NCI-H187 (cell line): ENCODE results near the gene ATE1.
"Not testable (repeated sequence)": the region's sequence is repeated elsewhere in the genome, so short reads cannot be mapped to it uniquely, and the experiment has no call there.

Experiments
- DNase-seq, 2 experiments: peaks; one replicate each; lab custom pipeline; 2025; lab: John Stamatoyannopoulos, UW

Gene ATE1

DNA sequence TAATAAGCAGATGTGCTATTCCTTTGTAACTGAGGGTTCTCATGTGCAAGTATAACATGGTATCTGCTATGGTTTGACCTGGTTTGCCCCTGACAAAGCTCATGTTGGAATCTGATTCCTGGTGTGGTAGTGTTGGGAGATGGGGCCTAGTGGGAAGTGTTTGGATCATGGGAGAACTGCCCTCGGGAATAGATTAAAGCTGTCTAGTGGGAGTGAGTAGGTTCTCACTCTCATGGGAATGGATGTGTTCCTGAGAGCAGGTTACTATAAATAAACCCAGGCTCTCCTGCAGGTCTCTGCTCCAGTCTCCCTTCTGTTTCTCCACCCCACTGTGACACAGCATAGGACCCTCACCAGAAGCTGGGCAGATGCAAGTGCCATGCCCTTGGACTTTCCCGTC is 97.7 kb downstream of the ATE1 start:
- DNase-seq = no peak

DNA sequence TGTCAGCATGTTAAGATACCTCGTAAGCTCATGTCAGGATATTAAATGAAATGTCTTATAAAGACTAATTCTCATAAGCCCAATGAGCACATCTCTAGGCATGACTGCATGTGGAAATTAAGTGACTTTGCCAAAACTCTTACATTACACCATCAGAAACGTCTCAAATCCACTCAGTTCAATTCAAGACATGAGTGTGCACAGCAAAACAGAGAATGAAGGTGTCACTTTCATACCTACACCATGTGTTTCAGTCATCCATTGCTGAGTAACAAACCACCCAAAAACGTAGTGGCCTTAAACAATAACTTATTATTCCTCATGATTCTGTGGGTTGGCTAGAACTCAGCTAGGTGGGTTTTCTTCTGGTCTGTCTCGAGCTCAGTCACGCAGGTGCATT is 99.8 kb downstream of the ATE1 start:
- no peak for DNase-seq

GRCh38 chr10:121826773-121827172 is 101.1 kb downstream of the ATE1 start:
- DNase-seq = not testable (repeated sequence)

DNA sequence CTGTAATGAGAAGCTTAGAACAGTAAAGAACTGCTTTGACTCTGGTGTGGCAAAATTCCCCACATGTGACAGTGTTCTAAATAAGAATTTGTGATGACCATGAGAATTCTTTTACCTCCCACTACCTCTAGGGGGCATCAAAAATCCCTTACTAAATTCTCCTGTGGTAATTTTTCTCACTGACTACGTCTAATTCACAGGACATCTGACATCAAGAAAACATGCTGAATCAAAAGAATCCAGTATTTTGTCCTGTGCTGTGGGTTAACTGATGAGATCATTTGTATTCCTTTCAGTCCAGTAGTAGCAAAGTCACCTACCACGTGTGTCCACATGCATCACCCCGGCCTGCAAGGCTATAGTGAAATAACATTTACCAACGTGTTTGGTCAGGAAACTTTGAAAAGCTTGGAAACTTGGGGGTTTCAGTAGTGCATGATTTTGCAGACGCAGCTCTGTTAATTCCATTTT is 103.8 kb downstream of the ATE1 start:
- peak in 1 of 2 experiments; percentile 5 for DNase-seq

DNA sequence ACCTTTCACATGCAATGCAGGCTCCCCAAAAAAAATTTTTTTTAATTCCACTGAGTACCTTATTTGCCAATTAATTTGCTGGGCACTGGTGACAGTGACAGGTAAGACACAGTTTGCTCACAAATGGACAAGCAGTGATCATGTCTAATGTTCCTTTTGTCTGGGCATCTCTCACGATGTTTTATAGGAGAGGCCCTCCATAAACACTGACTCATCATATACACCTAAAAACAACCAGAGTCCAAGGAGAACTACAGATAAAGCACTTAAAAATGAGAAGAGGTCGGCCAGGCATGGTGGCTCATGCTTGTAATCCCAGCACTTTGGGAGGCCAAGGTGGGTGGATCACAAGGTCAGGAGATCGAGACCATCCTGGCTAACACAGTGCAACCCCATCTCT is 105.1 kb downstream of the ATE1 start:
- no peak for DNase-seq

GRCh38 chr10:121822180-121822579 is 105.7 kb downstream of the ATE1 start:
- DNase-seq = no peak

DNA sequence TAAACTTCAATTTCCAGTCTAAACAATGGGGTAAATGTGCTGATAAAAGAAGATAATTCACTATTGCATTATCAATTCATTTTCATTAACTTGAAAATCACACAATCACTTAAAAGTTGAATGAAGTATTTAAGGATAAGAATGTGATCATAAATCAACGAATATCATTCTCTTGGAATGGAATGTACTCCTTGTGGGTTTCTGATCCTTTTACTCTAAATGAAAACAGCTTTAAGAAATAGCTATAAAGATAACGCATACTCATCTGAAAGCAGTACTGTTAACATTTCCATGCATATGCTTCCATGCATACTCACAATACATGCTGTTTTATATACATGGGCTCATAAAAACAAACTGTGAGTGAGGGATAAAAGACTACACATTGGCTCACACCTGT is 108.8 kb downstream of the ATE1 start:
- DNase-seq = no peak

DNA sequence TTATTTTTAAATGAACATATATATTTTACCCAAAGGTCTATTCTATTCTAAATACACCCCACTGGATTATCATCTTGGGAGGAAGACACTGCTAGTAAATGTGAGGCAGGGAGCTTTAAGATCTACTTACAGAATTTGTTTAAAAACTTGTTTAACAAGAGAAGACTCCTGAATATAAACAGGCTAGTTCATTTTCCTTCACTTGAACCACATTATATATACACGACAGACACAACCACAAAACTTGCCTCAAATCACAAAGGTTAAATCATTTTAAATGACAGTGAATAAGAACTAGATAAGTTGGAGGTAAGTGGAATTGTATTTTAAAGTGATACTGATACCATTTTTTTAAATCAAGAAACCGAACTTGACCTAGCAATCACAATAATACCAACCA is 109.2 kb downstream of the ATE1 start:
- DNase-seq = no peak

- no peak for DNase-seq
These were observed 111.6 kb downstream of the ATE1 start for GRCh38 chr10:121816197-121816596.

GRCh38 chr10:121813857-121814256 is 114.0 kb downstream of the ATE1 start:
- DNase-seq = no peak

- no peak for DNase-seq
These were observed 114.5 kb downstream of the ATE1 start for GRCh38 chr10:121813211-121813815.

DNA sequence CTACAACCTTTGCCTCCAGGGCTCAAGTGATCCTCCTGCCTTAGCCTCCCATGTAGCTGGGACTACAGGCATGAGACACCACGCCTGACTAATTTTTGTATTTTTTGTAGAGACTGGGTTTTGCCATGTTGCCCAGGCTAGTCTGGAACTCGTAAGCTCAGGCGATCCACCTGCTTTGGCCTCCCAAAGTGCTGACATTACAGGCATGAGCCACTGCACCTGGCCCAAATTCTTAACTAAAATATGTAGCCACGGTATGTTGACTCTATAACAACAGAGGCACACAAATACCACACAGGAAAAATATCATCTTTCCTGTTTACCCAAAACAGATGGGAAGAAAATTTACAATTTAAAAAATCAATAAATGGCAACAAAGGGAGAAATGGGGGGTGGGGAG is 115.8 kb downstream of the ATE1 start:
- DNase-seq = no peak

GRCh38 chr10:121811386-121811785 is 116.4 kb downstream of the ATE1 start:
- no peak for DNase-seq

DNA sequence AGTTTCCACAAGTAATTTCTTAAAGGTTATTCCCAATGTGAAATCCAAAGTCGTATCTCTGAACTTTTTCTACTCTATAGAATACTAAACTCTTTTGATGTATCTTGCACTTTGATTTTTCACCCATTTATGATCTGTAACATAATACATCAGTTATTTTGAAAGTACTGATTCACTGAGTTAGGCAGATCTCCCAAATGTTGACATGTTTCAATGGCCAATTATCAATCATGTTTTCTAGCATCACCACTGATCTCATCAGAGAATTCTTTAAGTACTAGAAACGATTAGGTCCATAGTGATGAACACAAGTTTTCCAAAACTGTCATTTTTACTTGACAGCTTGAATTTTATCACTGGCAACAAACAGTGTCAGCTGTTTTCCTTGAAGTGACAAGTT is 119.0 kb downstream of the ATE1 start:
- no peak for DNase-seq

DNA sequence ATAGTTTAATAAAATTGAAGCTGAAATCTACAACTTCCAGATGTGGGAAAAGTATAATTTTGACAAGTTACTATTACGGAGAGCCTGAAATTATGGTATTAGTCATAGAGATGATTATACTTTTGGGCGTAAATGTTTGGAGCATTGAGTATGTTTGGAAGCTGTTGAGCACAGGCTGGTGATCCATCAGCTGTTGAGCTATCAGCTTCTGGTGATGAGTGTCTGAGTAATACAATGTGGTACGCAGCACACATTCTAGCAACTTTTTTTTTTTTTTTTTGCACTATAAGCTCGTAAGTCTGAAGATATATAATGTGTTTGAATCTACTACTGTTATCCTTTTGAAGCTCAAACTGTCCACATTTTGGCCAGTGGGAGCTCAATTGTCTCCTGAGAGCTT is 123.4 kb downstream of the ATE1 start:
- no peak for DNase-seq

GRCh38 chr10:121803611-121804010 is 124.2 kb downstream of the ATE1 start:
- DNase-seq = no peak

DNA sequence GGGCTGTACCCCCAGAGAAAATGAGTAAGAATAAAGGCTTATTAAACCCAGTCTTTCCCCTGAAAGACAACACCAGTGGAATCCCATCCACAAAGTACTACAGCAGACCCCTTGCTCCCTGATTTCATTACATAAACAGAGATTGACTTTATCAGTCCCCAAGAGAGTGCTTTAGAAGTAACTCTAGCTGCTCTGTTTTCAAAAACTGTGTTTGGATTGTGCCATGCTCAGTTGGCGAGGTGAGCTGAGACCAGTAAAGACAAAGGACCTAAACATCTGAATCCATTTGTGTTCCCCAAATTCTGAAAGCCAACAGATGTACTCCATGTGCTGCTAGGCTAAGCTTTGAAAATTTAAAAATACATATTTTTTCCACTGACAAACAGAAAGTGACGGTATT is 127.0 kb downstream of the ATE1 start:
- DNase-seq = no peak

DNA sequence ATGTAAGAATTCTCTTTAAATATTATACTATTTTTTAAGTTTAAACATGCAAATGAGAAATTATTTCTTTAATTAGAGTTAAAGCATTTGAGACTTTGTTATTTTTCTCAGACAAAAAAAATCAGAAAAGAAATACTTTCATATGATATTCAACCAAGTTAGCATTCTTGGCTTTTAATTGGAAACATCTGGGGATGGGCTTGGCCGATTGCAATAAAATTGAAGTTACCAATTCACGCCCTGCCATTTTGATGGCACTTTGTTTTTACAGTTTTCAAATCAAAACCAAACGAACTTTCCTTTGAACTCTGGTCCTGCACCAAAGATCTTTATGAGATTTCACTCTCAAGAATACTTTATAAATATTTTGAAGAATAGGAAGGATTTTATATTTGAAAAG is 127.7 kb downstream of the ATE1 start:
- no peak for DNase-seq

- no peak for DNase-seq
These were observed 130.3 kb downstream of the ATE1 start for GRCh38 chr10:121797490-121797889.

- DNase-seq = no peak
These were observed 131.5 kb downstream of the ATE1 start for GRCh38 chr10:121796342-121796741.

GRCh38 chr10:121792198-121792597 is 135.6 kb downstream of the ATE1 start:
- DNase-seq = no peak

DNA sequence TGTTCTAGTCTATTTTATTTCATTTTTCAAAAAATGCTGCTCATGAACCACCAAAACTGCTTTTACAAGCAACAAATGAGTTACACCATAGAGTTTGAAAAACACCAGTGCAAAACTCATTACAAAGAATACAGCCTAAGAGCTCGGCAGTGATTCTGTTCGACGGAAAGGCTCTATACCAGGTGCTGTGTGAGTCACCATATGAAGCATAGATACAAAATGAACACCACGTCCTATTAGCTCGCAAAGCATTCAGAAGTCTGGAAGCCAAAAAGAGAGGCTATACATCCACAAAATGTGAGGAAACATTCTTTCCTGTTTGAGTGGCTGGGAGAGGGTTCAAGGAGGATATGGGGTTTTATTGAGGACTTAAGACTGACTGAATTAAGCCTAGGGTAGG is 136.1 kb downstream of the ATE1 start:
- no peak for DNase-seq

DNA sequence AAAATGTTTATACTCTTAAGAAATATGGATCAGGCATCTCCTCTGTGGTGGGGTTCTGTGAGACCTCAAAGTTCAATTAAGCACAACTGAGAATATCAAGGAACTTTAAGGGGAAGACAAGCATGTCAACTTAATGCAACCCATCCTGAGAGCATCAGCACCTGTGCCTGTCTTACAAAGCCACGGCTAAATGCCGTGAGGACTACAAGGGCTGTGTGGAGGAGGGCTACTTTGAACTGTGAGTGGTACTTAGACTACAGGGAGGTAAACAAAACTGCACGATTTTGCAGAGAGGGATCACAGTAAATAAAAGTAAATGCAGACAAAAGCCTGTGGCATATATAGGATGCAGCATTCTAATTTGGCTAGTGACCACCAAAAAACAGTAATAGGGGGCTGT is 139.1 kb downstream of the ATE1 start:
- peak in 1 of 2 experiments; percentile 49 for DNase-seq

GRCh38 chr10:121788115-121788514 is 139.7 kb downstream of the ATE1 start:
- DNase-seq = no peak

GRCh38 chr10:121787169-121787568 is 140.7 kb downstream of the ATE1 start:
- no peak for DNase-seq
